ENCODE results near the gene NKAIN2. TPM values are rescaled to one million over a fixed set of nuclear protein-coding genes. Genes with fewer than 3 reads are reported as not detected.
"Not testable (repeated sequence)": the region's sequence is repeated elsewhere in the genome, so short reads cannot be mapped to it uniquely, and the experiment has no call there.

The NKAIN2 gene
- total RNA-seq, 1 donor = 16.7 TPM

GRCh38 chr6:124659427-124659826 is 855.8 kb downstream of the NKAIN2 start:
- DNase-seq (ENCODE audit: low read depth in 2 of 3, low spot score in 2 of 3) = no peak

GRCh38 chr6:124660185-124660584 is 856.5 kb downstream of the NKAIN2 start:
- no peak for DNase-seq (ENCODE audit: low read depth in 2 of 3, low spot score in 2 of 3)

GRCh38 chr6:124661097-124661661 is 857.5 kb downstream of the NKAIN2 start:
- no peak for DNase-seq (ENCODE audit: low read depth in 2 of 3, low spot score in 2 of 3)

- DNase-seq (ENCODE audit: low read depth in 2 of 3, low spot score in 2 of 3) = no peak
Observed at GRCh38 chr6:124668028-124668427, 864.4 kb downstream of the NKAIN2 start.

GRCh38 chr6:124669713-124670480 is 866.2 kb downstream of the NKAIN2 start:
- no peak for DNase-seq (ENCODE audit: low read depth in 2 of 3, low spot score in 2 of 3)

GRCh38 chr6:124670801-124671200 is 867.1 kb downstream of the NKAIN2 start:
- DNase-seq (ENCODE audit: low read depth in 2 of 3, low spot score in 2 of 3) = no peak

- no peak for DNase-seq (ENCODE audit: low read depth in 2 of 3, low spot score in 2 of 3)
Observed at GRCh38 chr6:124671324-124671723, 867.7 kb downstream of the NKAIN2 start.

- no peak for DNase-seq (ENCODE audit: low read depth in 2 of 3, low spot score in 2 of 3)
Observed at GRCh38 chr6:124674042-124674441, 870.4 kb downstream of the NKAIN2 start.

GRCh38 chr6:124676033-124676432 is 872.4 kb downstream of the NKAIN2 start:
- no peak for DNase-seq (ENCODE audit: low read depth in 2 of 3, low spot score in 2 of 3)

- DNase-seq (ENCODE audit: low read depth in 2 of 3, low spot score in 2 of 3) = no peak
Observed at GRCh38 chr6:124677874-124678273, 874.2 kb downstream of the NKAIN2 start.

- no peak for DNase-seq (ENCODE audit: low read depth in 2 of 3, low spot score in 2 of 3)
Observed at GRCh38 chr6:124679387-124679786, 875.7 kb downstream of the NKAIN2 start.

GRCh38 chr6:124682751-124683150 is 879.1 kb downstream of the NKAIN2 start:
- DNase-seq (ENCODE audit: low read depth in 2 of 3, low spot score in 2 of 3) = no peak

- no peak for DNase-seq (ENCODE audit: low read depth in 2 of 3, low spot score in 2 of 3)
Observed at GRCh38 chr6:124683507-124683906, 879.8 kb downstream of the NKAIN2 start.

GRCh38 chr6:124684621-124685020 is 881.0 kb downstream of the NKAIN2 start:
- no peak for DNase-seq (ENCODE audit: low read depth in 2 of 3, low spot score in 2 of 3)

GRCh38 chr6:124688369-124688768 is 884.7 kb downstream of the NKAIN2 start:
- no peak for DNase-seq (ENCODE audit: low read depth in 2 of 3, low spot score in 2 of 3)

- DNase-seq (ENCODE audit: low read depth in 2 of 3, low spot score in 2 of 3) = no peak
Observed at GRCh38 chr6:124694139-124694705, 890.6 kb downstream of the NKAIN2 start.

- no peak for DNase-seq (ENCODE audit: low read depth in 2 of 3, low spot score in 2 of 3)
Observed at GRCh38 chr6:124699038-124699437, 895.4 kb downstream of the NKAIN2 start.

- DNase-seq (ENCODE audit: low read depth in 2 of 3, low spot score in 2 of 3) = no peak
Observed at GRCh38 chr6:124703541-124703940, 899.9 kb downstream of the NKAIN2 start.

- DNase-seq (ENCODE audit: low read depth in 2 of 3, low spot score in 2 of 3) = not testable (repeated sequence)
Observed at GRCh38 chr6:124712532-124712931, 908.9 kb downstream of the NKAIN2 start.

GRCh38 chr6:124714728-124715127 is 911.1 kb downstream of the NKAIN2 start:
- DNase-seq (ENCODE audit: low read depth in 2 of 3, low spot score in 2 of 3) = no peak

- no peak for DNase-seq (ENCODE audit: low read depth in 2 of 3, low spot score in 2 of 3)
Observed at GRCh38 chr6:124719913-124720312, 916.2 kb downstream of the NKAIN2 start.

GRCh38 chr6:124721331-124721730 is 917.7 kb downstream of the NKAIN2 start:
- DNase-seq (ENCODE audit: low read depth in 2 of 3, low spot score in 2 of 3) = no peak
